Kidney capillary endothelial cell (primary cell): ENCODE results near the gene TOMM34.
A peak's percentile ranks its signal among the peaks of the same experiment; 100 is the strongest.

Source experiments
- DNase-seq: peaks from one replicate; pipeline ENCODE4 v3.0.0-alpha.2; 2018; ENCODE audit warnings: low spot score

Gene TOMM34

GRCh38 chr20:44960103-44960852 lies at the start of gene TOMM34:
TOMM34 (minus strand) TSS chr20:44960397; CDS start chr20:44960333, 64 bp downstream.
- DNase-seq = peak; percentile 91

- DNase-seq = no peak
These were observed 48.4 kb upstream of the TOMM34 start for GRCh38 chr20:45008521-45009049.

- DNase-seq = no peak
These were observed 37.5 kb upstream of the TOMM34 start for GRCh38 chr20:44997668-44998067.

- DNase-seq = no peak
These were observed 37.0 kb upstream of the TOMM34 start for GRCh38 chr20:44997171-44997570.

GRCh38 chr20:44993343-44993742 lies 33.1 kb upstream of the TOMM34 start:
- peak; percentile 75 for DNase-seq

GRCh38 chr20:44990957-44991356 lies 30.8 kb upstream of the TOMM34 start:
- no peak for DNase-seq

GRCh38 chr20:44990425-44990824 lies 30.2 kb upstream of the TOMM34 start:
- DNase-seq = no peak

- no peak for DNase-seq
These were observed 28.5 kb upstream of the TOMM34 start for GRCh38 chr20:44988631-44989171.

GRCh38 chr20:44983093-44983674 lies 23.0 kb upstream of the TOMM34 start:
- DNase-seq = no peak

- DNase-seq = no peak
These were observed 21.7 kb upstream of the TOMM34 start for GRCh38 chr20:44981736-44982406.

GRCh38 chr20:44979090-44979621 lies 19.0 kb upstream of the TOMM34 start:
- DNase-seq = no peak

- no peak for DNase-seq
These were observed 16.5 kb upstream of the TOMM34 start for GRCh38 chr20:44976698-44977097.

GRCh38 chr20:44973053-44973452 lies 12.9 kb upstream of the TOMM34 start:
- no peak for DNase-seq

- no peak for DNase-seq
These were observed 10.1 kb upstream of the TOMM34 start for GRCh38 chr20:44970243-44970757.

GRCh38 chr20:44969300-44969894 lies 9.2 kb upstream of the TOMM34 start:
- no peak for DNase-seq

GRCh38 chr20:44967207-44967807 lies 7.1 kb upstream of the TOMM34 start:
- DNase-seq = no peak

GRCh38 chr20:44966030-44966961 lies 6.1 kb upstream of the TOMM34 start, which contains the start of gene STK4:
STK4 (plus strand) TSS chr20:44966512; CDS start chr20:44966569, 57 bp downstream.
- DNase-seq = peak; percentile 89

- no peak for DNase-seq
These were observed 5.4 kb upstream of the TOMM34 start for GRCh38 chr20:44965651-44966029.

GRCh38 chr20:44963325-44964215 lies 3.4 kb upstream of the TOMM34 start:
- no peak for DNase-seq
